ENCODE data around the gene ZDHHC14.

DNA sequence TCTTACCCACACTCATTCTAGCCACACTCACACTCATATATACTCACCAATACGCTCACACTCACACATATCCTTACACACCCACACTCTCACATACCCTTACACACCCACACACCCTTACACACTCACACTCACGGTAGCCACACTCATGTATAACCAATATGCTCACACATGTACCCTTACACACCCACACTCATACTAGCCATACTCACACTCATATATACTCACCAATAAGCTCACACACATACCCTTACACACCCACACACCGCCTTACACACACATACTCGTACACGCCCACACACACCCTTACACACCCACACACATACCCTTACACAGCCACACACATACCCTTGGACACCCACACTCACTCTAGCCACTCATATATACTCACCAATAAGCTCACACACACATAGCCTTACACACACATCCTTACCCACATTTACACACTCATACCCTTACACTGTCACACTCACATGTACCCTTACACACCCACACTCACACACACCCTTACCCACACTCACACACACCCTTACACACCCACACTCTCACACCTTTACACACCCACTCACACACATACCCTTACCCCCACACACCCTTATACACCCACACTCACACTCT, 249.6 kb downstream of the ZDHHC14 start:
- TF ChIP-seq, protein P1, sequence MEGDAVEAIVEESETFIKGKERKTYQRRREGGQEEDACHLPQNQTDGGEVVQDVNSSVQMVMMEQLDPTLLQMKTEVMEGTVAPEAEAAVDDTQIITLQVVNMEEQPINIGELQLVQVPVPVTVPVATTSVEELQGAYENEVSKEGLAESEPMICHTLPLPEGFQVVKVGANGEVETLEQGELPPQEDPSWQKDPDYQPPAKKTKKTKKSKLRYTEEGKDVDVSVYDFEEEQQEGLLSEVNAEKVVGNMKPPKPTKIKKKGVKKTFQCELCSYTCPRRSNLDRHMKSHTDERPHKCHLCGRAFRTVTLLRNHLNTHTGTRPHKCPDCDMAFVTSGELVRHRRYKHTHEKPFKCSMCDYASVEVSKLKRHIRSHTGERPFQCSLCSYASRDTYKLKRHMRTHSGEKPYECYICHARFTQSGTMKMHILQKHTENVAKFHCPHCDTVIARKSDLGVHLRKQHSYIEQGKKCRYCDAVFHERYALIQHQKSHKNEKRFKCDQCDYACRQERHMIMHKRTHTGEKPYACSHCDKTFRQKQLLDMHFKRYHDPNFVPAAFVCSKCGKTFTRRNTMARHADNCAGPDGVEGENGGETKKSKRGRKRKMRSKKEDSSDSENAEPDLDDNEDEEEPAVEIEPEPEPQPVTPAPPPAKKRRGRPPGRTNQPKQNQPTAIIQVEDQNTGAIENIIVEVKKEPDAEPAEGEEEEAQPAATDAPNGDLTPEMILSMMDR (IDR thresholded peaks at IDR 0.05; ENCODE audit: insufficient read depth, low read length), result no peak
- no peak for TF ChIP-seq REST (IDR thresholded peaks at IDR 0.05; ENCODE audit: insufficient replicate concordance, low read depth)
